HepG2 (cell line): Measurements from ENCODE around the gene NCOA6. TPM values are rescaled to one million over a fixed set of nuclear protein-coding genes. Genes with fewer than 3 reads are reported as not detected.
A peak's percentile ranks its signal among the peaks of the same experiment; 100 is the strongest.

Source experiments
- BRD4 ChIP-seq: sonication (generic); formaldehyde crosslinking; IDR thresholded peaks from 2 replicates; pipeline ENCODE4 v1.4.0; 2020; ENCODE audit warnings: missing genetic modification reagents
- CERS6 ChIP-seq: sonication (generic); formaldehyde crosslinking; IDR thresholded peaks from 2 replicates; pipeline ENCODE4 v1.5.0; 2020; ENCODE audit warnings: missing genetic modification reagents
- E2F2 ChIP-seq: sonication (generic); formaldehyde crosslinking; IDR thresholded peaks from 2 replicates; pipeline ENCODE4 v1.4.0; 2020; ENCODE audit warnings: missing genetic modification reagents, borderline replicate concordance
- HMGA1 ChIP-seq: sonication (generic); formaldehyde crosslinking; conservative IDR thresholded peaks from 2 replicates; pipeline ENCODE4 v1.4.0; 2020; ENCODE audit warnings: missing genetic modification reagents
- ISX ChIP-seq: sonication (generic); formaldehyde crosslinking; conservative IDR thresholded peaks from 2 replicates; pipeline ENCODE4 v1.5.0; 2020; ENCODE audit warnings: missing genetic modification reagents
- KLF16 ChIP-seq, 2 experiments: sonication (generic) in 1 of 2; formaldehyde crosslinking in 1 of 2; IDR thresholded peaks; 2 replicates each; pipeline versions ENCODE4 v1.6.1 to v1.8.0; 2016 to 2023; ENCODE audit warnings: missing genetic modification reagents in 2 of 2, missing compliant biosample characterization in 1 of 2
- PCBP1 ChIP-seq: fragments of 200-400 bp; formaldehyde crosslinking; IDR thresholded peaks from 2 replicates; pipeline ENCODE4 v1.6.1; 2017; ENCODE audit warnings: mild to moderate bottlenecking, low read depth, low read length, borderline replicate concordance
- RORA ChIP-seq: sonication (generic); formaldehyde crosslinking; IDR thresholded peaks from 2 replicates; pipeline ENCODE4 v1.5.0; 2020; ENCODE audit warnings: mild to moderate bottlenecking, missing genetic modification reagents, moderate library complexity
- SKIL ChIP-seq: sonication (generic); formaldehyde crosslinking; IDR thresholded peaks from 2 replicates; pipeline ENCODE4 v1.8.0; 2022; ENCODE audit warnings: missing genetic modification reagents, mild to moderate bottlenecking, moderate library complexity, borderline replicate concordance
- TRIM22 ChIP-seq: fragments of 450-650 bp; IDR thresholded peaks from 2 replicates; pipeline ENCODE4 v1.6.1; 2017
- ZNF556 ChIP-seq: sonication (generic); formaldehyde crosslinking; IDR thresholded peaks from 2 replicates; pipeline ENCODE4 v1.4.0; 2020; ENCODE audit warnings: mild to moderate bottlenecking, missing genetic modification reagents, borderline replicate concordance
- ZNF775 ChIP-seq: sonication (generic); formaldehyde crosslinking; IDR thresholded peaks from 2 replicates; pipeline ENCODE4 v1.4.0; 2020; ENCODE audit warnings: missing genetic modification reagents, mild to moderate bottlenecking, moderate library complexity, borderline replicate concordance
- ZSCAN25 ChIP-seq: sonication (generic); formaldehyde crosslinking; IDR thresholded peaks from 2 replicates; pipeline ENCODE4 v1.8.0; 2022; ENCODE audit warnings: mild to moderate bottlenecking, missing genetic modification reagents
- ZSCAN31 ChIP-seq: sonication (generic); formaldehyde crosslinking; IDR thresholded peaks from 2 replicates; pipeline ENCODE4 v1.5.0; 2020; ENCODE audit warnings: low read depth, mild to moderate bottlenecking, missing genetic modification reagents
- polyA plus RNA-seq, 8 experiments: library from polyadenylated mRNA; depleted of rRNA in 3 of 8; stranded (reverse) in 7 of 8; unstranded in 1 of 8; fragments of >200 nt; fragmentation: Illumina TruSeq in 4 of 8; extraction: Trizol in 4 of 8; gene quantifications; 2 replicates each; pipeline versions ENCODE4 v1.2.1 to v1.2.3, GENCODE V29; 2011 to 2016; ENCODE audit warnings: low read depth in 4 of 8, missing spikeins in 1 of 8, mixed read lengths in 1 of 8; ENCODE audit not compliant: insufficient read depth in 1 of 8
- total RNA-seq, 5 experiments: library from RNA; depleted of rRNA; stranded (reverse); fragments of >200 nt; fragmentation: Illumina TruSeq; extraction: Trizol; gene quantifications; 2 replicates each; pipeline ENCODE4 v1.2.3, GENCODE V29; 2016; ENCODE audit warnings: low read depth in 1 of 5
- TF ChIP-seq, protein P1 (sequence below): sonication (generic); formaldehyde crosslinking; IDR thresholded peaks from 2 replicates; pipeline ENCODE4 v1.9.0; 2021; ENCODE audit warnings: missing genetic modification reagents, borderline replicate concordance
- TF ChIP-seq, protein P2 (sequence below): sonication (generic); formaldehyde crosslinking; IDR thresholded peaks from 2 replicates; pipeline ENCODE4 v1.4.0; 2020; ENCODE audit warnings: missing genetic modification reagents

NCOA6 gene
- total and polyA plus RNA-seq, 2 of the 13 experiments (the other 11 are each of a cell fraction or from before 2014, with no cell fraction given), result 11.2 to 29.3 TPM

GRCh38 chr20:34872622-34873224 lies 47.3 kb upstream of the NCOA6 start, which contains the start of gene GGT7 (continued):
- TF ChIP-seq SKIL (CRISPR knock-in tag) (peak; percentile 89), HMGA1 (CRISPR knock-in tag) (no peak), PCBP1 (peak; percentile 81; the same call in 1 of the 2 replicates), E2F2 (CRISPR knock-in tag) (no peak), ISX (CRISPR knock-in tag) (no peak), ZNF775 (no peak; the same call in 1 of the 2 replicates), KLF16 (CRISPR knock-in tag; IDR thresholded peaks at IDR 0.05) (peak in 1 of 2 experiments; percentile 99; a peak in 2 of 4 replicates), ZNF556 (CRISPR knock-in tag) (peak; percentile 94; the same call in 1 of the 2 replicates), RORA (no peak; the same call in 1 of the 2 replicates), ZSCAN25 (CRISPR knock-in tag) (peak; percentile 62; the same call in 1 of the 2 replicates), ZSCAN31 (CRISPR knock-in tag) (peak; percentile 99), BRD4 (no peak), CERS6 (no peak), TRIM22 (no peak)
- TF ChIP-seq, protein P1, sequence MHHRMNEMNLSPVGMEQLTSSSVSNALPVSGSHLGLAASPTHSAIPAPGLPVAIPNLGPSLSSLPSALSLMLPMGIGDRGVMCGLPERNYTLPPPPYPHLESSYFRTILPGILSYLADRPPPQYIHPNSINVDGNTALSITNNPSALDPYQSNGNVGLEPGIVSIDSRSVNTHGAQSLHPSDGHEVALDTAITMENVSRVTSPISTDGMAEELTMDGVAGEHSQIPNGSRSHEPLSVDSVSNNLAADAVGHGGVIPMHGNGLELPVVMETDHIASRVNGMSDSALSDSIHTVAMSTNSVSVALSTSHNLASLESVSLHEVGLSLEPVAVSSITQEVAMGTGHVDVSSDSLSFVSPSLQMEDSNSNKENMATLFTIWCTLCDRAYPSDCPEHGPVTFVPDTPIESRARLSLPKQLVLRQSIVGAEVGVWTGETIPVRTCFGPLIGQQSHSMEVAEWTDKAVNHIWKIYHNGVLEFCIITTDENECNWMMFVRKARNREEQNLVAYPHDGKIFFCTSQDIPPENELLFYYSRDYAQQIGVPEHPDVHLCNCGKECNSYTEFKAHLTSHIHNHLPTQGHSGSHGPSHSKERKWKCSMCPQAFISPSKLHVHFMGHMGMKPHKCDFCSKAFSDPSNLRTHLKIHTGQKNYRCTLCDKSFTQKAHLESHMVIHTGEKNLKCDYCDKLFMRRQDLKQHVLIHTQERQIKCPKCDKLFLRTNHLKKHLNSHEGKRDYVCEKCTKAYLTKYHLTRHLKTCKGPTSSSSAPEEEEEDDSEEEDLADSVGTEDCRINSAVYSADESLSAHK (CRISPR knock-in tag), result no peak
- TF ChIP-seq, protein P2, sequence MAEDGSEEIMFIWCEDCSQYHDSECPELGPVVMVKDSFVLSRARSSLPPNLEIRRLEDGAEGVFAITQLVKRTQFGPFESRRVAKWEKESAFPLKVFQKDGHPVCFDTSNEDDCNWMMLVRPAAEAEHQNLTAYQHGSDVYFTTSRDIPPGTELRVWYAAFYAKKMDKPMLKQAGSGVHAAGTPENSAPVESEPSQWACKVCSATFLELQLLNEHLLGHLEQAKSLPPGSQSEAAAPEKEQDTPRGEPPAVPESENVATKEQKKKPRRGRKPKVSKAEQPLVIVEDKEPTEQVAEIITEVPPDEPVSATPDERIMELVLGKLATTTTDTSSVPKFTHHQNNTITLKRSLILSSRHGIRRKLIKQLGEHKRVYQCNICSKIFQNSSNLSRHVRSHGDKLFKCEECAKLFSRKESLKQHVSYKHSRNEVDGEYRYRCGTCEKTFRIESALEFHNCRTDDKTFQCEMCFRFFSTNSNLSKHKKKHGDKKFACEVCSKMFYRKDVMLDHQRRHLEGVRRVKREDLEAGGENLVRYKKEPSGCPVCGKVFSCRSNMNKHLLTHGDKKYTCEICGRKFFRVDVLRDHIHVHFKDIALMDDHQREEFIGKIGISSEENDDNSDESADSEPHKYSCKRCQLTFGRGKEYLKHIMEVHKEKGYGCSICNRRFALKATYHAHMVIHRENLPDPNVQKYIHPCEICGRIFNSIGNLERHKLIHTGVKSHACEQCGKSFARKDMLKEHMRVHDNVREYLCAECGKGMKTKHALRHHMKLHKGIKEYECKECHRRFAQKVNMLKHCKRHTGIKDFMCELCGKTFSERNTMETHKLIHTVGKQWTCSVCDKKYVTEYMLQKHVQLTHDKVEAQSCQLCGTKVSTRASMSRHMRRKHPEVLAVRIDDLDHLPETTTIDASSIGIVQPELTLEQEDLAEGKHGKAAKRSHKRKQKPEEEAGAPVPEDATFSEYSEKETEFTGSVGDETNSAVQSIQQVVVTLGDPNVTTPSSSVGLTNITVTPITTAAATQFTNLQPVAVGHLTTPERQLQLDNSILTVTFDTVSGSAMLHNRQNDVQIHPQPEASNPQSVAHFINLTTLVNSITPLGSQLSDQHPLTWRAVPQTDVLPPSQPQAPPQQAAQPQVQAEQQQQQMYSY, result no peak
